Pons (tissue), 1 donor: ENCODE data around the gene SLC29A1.

Source experiments
- DNase-seq: peaks from one replicate; pipeline ENCODE4 v3.0.0-alpha.2; 2016; ENCODE audit warnings: low spot score

The SLC29A1 gene

DNA sequence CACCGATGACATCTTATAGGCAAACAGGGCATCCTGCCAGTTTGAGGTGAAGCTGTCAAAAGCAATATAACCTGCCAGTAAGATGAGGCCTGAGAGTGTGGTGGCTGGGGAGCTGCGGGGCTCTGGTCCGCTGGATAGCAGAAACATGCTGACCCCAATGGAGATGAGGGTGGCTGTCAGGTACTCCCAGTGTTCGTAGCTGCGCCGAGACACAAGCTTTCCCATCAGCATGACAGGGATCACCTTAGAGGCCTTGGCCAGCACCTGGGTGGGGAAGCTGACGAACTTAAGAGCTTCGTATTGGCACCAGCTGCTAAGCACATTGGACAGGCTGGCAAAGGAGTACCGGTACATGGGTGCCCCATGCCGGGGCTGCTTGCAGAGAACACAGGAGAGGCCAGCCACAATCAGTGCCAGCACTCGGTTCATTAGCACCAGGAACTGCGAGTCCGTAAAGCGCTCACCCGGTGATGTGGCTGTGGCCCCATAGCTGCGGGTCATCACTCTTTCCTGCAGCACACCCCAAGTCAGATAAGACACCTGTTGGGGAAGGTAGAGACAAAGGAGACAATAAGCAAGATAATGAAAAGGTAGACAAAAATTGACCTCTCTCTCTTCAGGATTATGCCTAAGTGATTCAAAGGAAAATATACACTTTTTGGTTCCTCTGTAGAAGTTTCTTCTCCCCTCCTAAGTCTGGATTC lies 31.9 kb downstream of the SLC29A1 start:
- no peak for DNase-seq

- no peak for DNase-seq
Observed at GRCh38 chr6:44255871-44256774, 32.7 kb downstream of the SLC29A1 start.

- DNase-seq, result no peak
Observed at GRCh38 chr6:44256775-44257024, 33.3 kb downstream of the SLC29A1 start.

- DNase-seq, result peak; percentile 92
Observed at GRCh38 chr6:44257025-44257752, 33.8 kb downstream of the SLC29A1 start, which contains the start of gene SLC35B2. Gene SLC35B2 (minus strand): TSS chr6:44257528. CDS start chr6:44257410, 118 bp downstream.

GRCh38 chr6:44257753-44258324 lies 34.4 kb downstream of the SLC29A1 start:
- peak; percentile 24 for DNase-seq

- DNase-seq, result no peak
Observed at GRCh38 chr6:44258325-44258863, 35.0 kb downstream of the SLC29A1 start.

DNA sequence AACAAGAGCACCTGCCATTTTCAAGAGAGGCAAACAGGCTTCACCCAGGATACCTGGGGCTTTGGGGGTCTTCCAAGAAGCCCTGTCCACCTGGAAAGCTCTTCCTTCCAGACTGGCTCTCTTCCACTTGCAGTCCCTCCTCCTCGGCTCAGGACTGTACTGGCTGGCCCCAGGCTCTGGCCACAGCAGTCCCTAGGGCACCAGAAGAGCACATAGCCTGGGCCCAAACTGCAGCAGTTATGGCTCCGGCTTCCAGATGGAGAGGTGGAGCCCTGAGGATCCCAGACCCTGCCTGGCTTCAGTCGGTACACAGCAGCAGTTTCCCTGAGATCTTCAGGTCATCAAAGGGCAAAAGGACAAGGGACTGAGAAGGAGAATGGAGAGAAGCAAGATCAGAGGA lies 35.5 kb downstream of the SLC29A1 start:
- DNase-seq, result no peak

GRCh38 chr6:44260011-44260410 lies 36.6 kb downstream of the SLC29A1 start:
- no peak for DNase-seq

DNA sequence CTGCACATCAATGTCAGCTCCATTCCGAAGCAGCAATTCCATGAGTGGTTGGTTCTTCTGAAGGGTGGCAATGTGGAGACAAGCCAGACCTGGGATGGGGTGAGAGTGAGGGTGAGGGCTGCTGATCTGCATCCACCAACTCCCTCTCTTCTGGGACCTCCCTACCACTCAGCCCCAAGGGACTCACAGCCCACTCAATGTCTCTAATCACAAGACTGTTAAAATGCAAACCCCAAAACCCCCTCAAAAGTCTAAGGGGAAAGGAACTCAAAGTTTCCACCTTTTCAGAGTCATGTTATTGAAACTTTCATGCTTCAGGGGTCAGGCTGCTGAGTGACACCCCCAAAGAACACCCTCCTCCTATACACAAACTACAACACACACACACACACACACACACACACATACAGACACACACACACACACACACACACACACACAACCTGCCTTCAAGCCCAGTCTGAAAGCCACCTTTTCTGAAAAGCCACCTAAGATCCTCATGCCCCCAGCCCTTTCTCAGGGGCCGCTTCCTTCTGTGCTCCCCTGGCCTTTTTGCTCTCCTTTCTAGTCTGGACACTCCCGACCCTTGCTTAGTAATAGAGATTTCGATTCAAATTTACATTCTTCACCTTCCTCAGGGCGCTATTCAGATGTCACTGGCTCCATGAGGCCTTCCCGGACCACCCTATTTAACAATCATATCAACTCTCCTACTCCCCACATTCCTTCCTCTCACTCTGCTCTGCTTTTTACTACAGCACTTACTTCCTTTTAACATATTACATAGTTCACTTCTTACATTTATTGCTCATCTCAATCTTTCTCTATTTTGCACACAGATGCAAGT lies 37.3 kb downstream of the SLC29A1 start:
- DNase-seq, result no peak

DNA sequence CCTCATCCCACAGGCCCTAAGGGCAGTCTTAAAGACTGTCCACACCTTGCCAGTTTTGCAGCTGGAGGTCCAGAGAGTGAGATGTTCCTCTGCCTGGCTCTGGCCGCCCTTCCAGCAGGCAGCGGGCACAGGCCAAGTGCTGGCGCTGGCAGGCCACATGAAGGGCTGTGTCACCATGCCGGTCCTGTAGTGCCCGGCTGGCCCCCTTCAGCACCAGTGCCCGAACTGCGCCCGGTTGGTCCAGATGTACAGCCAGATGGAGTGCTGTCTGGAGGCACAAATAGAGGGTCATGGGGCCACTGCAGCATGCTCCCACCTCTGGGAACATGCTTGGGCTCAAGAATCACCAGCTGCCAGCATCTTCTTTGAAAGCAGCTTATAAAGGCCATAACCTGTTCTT lies 38.2 kb downstream of the SLC29A1 start:
- DNase-seq, result no peak

DNA sequence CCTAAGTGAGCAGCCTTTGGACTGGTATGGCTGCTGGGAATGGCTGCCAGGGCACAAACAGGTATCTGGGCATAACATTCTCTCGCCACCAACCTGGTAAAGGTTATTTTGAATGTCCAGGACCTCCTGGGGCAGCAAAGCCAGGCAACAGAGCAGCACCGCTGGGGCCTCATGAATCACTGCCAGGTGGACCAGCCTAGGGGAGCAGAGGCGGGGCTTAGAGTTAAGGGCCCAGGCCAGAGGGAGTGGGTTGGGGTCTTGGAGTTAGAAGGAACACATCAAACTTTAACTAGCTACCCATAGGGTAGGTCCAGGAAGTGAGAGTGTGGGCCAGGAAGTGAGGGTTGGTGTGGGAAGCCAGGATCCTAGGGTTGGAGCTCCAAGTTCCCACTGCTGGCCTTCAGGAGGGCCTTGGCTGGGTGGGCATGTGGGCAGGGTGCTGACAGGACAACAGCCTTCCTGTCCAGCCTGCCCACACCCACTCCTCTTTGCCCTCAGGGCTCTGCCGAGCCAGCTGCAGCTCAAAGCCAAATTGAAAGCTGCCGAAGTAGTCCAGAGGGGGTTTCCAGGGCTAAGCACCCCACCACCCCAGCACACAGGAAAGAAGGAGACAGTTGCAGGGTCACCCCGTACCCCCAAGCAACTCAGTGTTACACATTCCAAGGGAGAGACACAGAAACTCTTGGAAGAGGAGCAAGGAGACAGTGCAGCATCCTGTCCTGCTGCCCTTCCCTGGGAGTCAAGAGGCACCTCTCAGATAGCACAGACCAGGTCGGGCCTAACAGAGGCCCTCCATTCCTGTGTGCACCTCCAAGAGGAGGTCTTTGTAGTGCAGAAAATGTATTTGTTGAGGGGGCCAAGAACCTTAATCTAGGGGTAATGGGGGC lies 39.3 kb downstream of the SLC29A1 start:
- DNase-seq, result no peak

GRCh38 chr6:44263354-44264100 lies 40.1 kb downstream of the SLC29A1 start:
- no peak for DNase-seq

- DNase-seq, result peak; percentile 60
Observed at GRCh38 chr6:44264154-44265006, 41.0 kb downstream of the SLC29A1 start.

DNA sequence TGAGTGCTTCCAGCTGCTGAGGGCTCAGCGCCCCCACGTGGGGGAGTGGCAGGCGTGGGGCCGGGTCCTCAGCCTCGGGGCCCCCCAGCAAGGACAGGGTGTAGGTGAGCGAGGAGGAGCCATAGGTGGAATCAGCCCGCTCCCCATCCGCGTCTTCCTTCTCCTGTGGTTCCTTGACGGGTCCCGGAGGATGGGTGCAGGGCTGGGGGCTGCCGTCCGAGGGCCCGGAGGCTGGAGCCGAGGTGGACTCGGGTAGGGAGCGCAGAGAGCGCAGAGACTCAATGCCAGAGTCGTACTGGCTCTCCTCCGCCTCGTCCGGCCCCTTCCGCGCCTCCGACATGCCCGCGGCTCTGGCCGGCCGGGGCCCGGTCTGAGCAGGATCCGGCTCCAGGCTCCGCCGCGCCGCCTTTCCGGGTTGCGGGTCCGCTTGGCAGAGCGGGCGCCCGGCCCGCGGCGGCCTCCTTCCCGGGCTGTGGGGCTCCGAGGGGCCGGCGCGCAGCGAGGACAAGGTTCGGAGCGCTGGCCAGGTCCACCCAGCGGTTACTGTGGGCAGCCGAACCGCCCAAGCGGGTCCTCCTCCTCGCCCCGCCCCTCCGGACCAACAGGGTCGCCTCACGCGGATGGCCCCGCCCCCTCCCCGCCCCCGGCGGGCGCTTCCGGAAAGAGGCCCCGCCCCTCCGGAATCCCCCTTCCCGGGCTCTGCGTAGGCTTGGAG lies 41.8 kb downstream of the SLC29A1 start, which contains the start of gene NFKBIE:
Gene NFKBIE, minus strand, starts transcription at position 545 of the 715 bp plus-strand sequence. Its CDS starts 205 bp downstream, at position 340.
- DNase-seq, result peak; percentile 87

DNA sequence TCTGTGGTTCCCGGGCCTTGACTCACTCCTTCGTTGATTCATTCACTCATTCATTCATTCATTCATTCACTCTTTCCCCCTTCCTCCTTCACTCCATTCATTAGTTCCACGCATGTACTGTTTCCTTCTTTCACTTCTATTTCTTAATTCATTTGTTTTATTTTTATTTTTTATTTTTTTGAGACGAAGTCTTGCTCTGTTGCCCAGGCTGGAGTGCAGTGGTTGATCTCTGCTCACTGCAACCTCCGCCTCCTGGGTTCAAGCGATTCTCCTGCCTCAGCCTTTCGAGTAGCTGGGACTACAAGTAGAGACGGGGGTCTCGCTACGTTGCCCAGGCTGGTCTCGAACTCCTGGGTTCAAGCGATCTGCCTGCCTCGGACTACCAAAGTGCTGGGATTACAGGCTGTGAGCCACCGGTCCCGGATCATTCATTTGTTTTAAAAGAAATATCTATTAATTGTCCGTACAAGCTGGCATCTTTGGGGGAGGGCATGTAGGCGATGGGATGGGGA lies 42.4 kb downstream of the SLC29A1 start:
- DNase-seq, result no peak

GRCh38 chr6:44266347-44266746 lies 43.0 kb downstream of the SLC29A1 start:
- DNase-seq, result no peak

- no peak for DNase-seq
Observed at GRCh38 chr6:44267252-44267651, 43.9 kb downstream of the SLC29A1 start.
